Stimulated activated CD4-positive, alpha-beta T cell treated with anti-CD3 and anti-CD28 coated beads, Interleukin-12 subunit alpha, Interleukin-12 subunit beta, amount 100 ng/mL, for 48 hours (primary cell): ENCODE data around the gene NAV2.

Experiments used
- DNase-seq, 3 donors: peaks; one replicate each; pipeline ENCODE4 v3.0.0-alpha.2; 2020; ENCODE audit warnings: low read depth in 2 of 3, low spot score in 1 of 3

Gene NAV2

DNA sequence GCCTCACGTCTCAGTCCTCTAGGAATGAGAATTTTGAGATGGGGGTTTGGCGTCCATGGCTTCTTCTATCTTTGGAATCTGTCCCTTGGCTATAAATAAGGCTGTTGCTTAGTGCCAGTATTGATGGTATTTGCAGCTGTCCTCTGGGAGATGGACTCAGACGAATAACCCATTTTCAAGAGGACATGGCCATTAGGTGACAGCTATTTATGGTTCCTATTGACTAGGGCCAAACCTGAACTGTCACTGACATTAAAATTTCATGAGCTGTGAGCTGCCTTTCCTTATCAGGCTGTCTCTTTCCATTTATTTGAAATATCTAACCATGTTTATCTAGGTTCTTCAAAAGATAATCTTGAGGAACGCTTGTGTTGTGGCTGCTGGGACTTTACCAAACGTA, 92.7 kb downstream of the NAV2 start:
- DNase-seq = no peak

DNA sequence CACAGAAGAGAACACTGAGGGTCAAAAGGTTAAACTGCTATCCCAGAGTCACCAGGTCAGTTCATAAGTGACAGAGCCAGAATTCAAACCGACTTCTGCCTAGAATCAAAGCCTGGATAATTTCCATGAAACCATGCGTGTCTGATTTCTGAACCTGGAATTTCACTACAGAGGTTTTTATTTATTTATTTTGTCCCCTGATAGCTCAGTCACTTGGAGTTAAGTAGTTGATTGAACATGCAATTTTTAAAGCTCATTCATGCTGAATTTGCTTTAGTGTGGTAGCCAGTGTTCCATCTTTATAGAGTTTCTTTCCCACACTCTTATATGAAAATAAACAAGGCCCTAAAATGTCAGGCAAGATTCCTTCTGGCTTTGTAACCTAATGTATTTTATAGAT, 93.2 kb downstream of the NAV2 start:
- no peak for DNase-seq

DNA sequence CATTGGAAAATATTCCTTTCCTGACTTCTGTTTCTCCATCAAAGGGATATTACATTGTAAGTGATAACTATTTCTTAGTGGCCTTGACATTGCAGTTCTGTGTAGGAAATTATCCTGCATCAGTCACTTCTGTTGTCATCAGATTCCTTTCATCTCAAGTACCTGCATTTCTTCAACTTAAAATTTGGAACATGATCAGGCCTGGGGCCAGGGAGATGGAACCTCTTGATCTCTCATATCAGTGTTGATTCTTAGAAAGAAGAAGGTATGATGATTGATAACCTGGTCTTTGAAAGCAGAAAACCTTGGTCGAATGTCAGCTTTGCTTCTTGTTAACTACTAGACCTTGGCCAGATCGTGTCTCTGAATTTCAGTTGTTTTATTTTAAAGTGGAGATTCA, 93.6 kb downstream of the NAV2 start:
- no peak for DNase-seq

DNA sequence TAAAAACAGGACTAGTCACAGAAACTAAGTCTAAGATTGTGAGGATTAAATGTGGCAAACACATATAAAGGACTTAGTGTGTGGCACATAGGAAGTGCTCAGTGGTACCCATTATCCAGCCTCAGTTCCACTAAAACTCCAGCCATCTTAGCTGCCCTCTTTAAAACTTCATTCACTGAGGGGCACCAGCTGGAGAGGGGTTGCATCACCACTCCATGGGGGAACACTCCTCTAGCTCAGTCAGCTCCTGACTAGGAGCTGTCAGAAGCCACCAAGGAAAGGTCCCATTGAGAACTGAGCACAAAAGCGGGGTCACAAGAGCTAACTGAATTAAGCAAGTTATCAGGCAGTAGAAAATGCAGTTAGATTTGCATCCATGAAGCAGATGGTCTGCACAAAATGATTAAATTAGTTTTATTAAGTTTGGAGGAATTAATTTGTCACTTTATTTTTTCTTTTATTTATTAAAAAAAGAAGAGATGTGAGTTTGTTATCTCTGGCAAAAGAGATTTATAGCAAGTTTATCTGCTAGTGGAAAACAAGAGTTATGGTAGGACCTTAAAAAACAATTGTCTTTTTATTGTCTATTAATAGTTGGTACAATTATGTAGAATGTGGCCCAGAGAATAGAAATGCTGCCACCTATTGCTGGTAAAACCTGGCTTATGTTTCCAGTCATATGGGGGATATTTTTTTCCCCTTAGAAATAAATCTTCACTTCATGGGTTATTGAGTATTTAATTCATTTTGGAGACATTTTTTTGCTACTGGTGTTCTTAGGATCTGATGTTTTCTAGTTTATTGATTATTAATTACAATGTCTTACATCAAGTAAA, 95.7 kb downstream of the NAV2 start:
- no peak for DNase-seq

DNA sequence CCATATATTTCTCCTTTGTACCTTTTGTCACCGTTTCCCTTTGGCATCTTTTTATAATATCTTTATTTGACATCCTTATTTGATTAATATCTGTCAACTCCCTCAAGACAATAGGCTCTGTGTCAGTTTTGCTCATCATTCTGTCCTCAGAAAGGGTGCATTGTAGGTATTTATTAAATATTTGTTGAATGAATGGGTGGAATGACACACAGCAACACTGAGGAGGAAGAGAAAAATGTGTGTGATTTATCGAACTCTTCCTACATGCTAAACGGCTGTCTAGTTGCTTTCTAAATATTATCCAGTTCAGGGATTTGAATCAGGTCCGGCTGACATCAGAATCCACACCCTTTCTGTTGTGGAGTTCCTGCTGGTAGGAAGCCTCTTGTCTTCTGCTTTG, 98.2 kb downstream of the NAV2 start:
- no peak for DNase-seq

DNA sequence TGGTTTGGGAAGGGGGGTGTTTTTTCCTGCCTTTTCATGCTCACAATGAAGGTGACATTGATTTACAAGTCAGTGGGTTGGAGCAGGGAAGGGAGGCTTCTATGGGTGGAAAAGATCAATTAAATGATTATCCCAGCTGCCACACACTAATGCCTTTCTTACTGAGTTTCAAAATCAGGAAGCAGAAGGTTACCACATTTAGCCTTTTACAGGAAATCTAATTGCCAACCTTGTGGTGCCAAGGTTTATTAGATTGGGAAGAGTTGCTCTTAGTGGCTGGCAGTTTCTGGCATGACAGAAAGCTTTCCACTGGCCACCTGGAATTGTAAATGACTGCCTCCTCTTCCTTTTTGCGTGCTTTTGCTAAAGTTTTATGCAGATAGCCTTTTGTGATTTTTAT, 98.7 kb downstream of the NAV2 start:
- DNase-seq = no peak

DNA sequence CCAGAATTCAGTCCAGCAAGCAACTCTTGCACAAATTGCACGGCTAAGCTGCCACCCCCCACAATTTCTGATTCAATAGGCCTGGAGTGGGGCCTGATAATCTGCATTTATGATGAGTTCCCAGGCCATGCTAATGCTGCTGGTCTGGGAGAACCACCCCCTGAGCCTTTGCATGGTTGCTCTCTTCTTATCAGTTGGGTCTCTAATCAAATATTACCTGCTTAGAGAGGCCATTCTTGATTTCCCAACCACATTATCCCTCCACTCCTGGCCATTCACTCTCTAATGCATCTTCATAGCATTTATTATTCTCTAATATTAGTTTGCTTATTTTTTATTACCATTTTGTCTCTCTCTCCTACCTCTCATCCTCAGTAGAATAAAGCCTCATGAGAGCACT, 99.5 kb downstream of the NAV2 start:
- DNase-seq = no peak

DNA sequence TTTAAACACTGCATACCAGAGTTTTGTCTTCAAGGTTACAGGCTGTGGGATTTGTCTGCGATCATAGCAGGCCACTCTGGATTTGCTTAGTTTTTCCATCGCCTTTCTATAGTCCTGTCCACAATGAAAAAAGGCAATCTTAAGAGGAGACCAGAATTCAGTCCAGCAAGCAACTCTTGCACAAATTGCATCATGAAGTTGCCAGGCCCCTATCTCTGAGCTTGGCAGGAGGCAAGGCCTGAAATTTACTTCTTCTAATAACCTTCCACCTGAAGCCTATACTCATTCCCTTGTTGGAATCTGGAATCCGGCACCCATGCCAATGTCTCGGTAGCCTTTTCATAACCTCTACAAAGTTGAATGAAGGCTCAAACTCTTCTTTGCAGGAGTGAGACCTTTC, 100.1 kb downstream of the NAV2 start:
- no peak for DNase-seq

DNA sequence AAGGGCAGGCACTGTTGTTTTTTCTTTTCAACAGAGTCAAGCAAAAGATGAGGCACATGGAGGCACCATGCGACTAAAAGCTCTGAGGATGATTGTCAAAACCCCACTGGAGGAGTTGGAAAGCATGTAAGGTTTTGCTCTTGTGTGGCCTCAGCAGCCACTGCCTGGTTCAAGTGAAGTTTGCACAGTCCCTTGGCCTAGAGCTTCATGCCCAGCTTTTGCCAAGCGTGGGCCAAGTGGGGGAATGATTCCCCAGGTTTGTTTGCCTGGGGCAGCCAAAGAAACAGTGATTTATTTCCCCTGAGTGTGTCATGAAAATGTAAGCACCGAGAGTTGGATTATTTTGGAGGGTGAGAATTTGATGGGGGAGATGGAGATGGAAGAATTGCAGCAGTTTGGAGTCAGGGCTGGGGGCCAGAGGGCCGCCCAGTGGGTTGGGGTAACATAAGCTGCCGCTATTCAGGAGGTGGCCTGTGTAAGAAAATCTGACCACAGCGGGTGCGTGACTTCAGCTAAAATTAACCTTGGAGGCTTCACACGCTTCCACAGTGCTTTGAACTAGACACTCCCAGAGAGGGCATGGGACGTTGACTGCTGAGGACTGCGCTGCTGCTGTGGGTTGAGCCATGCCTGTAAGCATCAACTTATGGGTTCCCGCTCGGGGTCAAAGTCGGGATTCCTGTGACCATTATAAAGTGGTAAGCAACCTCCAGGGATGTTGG, 100.7 kb downstream of the NAV2 start:
- DNase-seq = no peak

DNA sequence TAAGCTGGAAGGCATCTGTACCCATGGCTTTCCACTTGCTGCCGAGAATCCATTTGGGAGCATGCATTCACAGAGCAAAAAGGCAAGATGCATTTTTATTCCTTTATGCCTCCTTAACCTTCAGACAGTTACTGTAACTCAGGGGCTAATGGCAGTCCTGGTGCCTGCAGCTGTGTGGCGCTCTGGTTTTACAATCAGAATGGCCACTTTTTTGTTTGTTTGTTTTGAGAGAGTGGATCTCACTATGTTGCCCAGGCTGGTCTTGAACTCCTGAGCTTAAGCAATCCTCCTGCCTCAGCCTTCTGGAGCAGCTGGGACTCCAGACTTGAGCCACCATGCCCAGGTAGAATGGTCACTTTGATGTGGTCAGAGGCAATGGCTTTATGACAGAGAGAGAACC, 101.8 kb downstream of the NAV2 start:
- no peak for DNase-seq

DNA sequence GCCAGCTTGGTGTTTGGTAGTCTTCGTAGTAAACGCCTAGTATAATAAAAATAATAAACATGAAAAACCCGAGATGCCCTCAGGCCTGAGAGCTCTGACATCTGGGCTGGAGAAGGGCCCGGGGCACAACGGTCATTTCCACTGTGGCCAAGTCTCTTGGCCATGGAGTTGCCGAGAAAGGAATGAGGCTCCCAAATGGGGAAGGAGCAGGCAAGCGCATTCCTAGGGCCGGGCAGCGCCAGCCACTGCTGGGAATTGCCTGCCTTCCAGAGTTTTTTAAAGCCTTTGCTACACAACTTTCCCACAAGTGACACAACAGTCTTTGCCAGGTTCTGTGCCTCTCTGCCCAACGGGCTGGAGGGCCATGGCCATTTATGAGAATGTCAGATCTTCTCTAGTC, 103.4 kb downstream of the NAV2 start:
- DNase-seq = no peak

DNA sequence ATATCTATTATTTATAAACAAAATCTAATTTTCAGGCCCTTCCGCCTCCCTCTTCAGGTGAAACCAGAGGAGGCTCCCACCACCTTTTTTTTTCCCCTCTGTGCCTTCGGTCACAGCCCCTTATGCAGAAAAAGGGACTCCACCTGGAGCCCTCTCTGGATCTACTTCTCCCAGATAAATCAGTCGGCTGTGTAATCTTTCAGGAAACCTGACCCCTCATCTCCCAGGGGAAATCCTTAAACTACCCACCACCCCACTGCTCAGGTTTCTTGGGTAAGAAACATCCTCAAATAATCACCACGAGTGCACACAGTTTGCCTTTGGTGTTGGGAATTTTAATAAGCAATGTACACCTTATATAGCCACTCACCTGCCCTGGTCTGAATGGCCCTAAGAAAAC, 104.2 kb downstream of the NAV2 start:
- no peak for DNase-seq

DNA sequence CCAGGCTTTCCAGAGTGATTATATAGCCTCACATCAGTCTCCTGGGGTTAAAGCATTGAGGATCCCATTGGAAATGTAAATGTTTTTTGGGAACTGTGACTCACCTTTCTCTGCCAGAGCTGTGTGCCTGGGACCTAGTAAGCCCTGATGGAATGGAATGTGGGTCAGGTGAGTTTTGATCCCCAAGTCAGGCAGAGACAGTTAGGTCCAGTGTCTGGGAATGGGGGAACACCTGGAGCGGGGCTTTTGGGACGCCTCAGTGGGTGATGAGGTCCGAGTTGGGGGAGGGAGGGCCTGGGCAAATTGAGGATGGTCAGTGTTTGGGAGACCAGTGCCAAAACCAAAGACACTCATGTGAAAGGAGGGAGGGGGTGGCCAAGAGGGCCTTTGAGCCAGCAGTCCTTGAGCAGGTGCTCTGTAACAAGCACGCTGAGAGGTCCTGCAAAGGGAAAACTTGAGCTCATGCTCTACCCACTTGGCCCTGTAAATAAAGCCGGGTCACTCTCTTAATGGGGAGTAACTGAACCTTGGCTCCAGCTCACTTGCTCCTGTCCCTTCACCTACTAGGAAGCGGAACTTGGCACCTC, 104.7 kb downstream of the NAV2 start:
- no peak for DNase-seq

DNA sequence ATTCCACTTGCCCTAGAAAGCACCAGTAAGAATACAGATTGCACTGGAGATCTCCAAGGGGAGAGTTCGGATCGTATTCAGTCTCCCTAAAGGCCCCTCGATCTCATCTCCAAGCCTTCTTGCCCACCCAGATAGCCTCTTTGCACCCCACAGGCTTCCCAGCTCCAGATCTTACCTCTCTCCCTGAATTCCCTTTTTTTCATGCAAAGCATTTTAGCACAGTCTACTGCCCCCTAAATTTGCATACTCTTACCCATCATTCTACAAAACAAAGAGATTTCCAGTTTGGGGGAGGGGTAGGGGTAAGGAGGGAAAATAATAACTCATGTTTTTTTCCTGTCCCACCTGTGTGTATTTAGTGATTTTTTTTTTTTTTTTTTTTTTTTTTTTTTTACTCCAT, 105.2 kb downstream of the NAV2 start:
- no peak for DNase-seq

DNA sequence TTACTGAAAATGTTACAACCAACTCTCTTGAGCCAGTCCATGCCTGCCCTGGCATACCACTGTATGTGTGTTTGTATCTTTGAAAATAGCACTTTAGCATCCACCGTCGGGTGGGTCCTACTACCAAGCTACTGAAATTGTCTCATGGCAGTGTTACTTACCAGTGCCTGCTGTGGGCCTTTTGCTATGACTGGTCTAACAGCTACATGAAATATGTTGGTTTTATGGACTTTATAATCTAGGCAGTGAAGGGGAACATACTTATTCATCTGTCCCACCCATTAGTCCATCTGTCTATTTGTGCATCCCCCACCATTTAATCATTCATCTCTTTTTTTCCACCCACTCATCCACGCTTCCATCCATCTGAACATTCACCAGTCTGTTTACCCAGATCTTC, 106.0 kb downstream of the NAV2 start:
- no peak for DNase-seq

DNA sequence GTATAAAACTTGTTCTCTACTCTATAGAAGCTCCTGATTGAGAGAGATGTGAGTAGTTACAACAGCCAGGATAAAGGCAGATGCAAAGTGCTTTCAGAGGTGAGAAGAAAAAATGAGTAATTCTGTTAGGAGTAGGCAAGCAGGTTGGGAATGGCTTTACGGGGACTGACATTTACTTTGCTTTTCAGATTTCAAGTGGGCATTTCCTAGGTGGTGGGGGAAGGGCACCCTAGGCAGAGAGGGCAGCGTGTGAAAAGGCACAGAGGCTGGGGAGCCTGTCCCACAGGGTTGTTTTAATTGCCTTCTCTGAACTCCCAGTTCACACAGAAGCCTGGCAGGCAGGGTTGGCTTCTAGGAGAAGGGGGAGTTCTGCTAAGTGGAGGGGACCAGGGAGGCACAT, 106.5 kb downstream of the NAV2 start:
- no peak for DNase-seq

DNA sequence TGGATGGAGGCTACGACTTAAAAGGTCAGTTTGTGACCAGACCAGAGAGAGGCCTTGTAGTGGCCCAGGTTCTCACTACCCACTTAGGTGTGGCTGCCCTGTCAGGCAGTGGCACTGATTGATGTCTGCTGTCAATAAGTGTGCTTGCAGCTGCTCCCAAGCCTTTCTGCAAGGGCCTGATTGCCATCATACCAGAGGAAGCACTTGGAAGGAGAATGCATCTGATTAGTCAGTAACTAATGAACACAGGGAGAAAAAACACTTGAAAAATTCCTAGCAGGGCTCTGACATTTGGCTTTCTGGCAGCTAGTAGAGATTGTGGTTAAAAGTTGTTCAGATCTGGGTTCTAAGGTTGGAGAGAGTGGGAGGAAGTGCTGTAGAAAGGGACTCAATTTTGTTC, 107.5 kb downstream of the NAV2 start:
- no peak for DNase-seq

DNA sequence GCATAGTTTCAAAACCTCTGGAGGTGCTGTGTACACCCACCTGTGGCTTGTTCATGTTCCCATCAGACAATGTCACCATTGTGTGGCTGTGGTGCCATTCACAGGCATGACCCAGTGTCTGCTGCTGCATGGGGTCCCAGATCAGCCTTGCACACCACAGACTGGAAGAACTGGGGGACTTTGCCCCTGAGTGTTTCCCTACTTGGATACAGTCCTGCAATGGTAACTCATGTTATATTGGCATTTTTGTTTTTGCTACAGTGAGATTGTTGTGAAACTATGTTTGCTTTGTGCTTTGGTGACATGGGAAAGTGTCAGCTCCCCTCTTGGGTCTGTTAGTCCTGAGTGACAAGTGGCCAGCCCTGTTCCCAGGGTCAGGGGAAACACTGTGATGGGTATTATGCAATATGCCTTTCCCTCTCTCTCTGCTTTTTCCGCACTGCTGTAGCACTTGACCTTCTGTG, 108.8 kb downstream of the NAV2 start:
- DNase-seq = no peak

DNA sequence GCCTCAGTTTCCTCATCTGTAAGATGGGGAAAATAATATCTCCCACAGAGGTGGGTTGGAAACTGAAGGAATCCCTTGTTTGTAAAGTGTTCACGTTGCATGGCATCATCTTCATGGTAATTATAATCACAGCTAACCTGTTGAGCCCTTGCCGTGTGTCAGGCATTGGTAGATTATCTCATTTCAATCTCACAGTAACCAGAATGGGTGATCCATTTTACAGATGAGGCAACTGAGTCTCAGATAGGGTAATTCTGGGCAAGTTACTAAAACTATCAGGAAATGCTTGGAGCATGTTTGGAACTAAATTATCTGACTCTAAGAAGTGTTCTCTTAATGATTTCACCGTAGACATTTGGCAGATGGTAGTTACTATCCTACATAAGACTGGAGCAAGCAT, 109.4 kb downstream of the NAV2 start:
- no peak for DNase-seq

DNA sequence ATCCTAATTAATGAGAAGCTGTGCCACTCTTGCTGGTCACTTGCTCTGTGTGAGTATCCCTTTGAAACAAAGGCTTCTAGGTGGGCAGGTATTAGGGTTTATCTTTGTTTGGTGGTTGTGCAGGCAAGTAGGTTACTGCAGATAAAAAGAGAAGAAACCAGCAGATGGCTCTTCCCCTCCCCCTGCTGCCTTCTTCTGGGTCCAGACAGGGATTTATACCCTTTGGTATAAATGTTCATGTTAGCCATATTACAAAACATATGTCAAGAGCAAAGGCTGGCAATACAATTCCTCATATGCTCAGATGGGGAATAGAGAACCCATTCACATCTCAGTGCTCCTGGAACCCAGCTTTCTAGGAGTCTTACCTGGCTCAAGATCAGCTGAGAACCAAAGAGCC, 109.9 kb downstream of the NAV2 start:
- no peak for DNase-seq

DNA sequence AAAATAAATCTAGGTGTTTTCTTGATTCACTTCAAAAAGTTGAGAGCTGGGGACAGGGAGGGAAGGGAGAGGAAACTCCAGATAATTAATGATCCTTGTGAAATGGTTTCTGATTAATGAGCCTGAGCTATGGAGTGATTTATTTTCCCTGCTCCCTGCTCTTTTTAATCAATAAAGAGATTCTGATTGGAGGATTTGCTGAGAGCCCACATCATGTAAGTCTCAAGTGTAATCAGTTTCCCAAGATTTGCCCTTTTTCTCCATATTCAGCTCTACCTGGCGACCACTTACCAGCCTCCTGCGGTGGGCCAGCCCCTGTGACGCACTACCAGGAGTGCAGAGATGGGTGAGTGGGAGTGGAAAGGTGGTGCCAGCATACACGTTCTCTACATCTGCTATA, 114.0 kb downstream of the NAV2 start:
- DNase-seq = no peak

DNA sequence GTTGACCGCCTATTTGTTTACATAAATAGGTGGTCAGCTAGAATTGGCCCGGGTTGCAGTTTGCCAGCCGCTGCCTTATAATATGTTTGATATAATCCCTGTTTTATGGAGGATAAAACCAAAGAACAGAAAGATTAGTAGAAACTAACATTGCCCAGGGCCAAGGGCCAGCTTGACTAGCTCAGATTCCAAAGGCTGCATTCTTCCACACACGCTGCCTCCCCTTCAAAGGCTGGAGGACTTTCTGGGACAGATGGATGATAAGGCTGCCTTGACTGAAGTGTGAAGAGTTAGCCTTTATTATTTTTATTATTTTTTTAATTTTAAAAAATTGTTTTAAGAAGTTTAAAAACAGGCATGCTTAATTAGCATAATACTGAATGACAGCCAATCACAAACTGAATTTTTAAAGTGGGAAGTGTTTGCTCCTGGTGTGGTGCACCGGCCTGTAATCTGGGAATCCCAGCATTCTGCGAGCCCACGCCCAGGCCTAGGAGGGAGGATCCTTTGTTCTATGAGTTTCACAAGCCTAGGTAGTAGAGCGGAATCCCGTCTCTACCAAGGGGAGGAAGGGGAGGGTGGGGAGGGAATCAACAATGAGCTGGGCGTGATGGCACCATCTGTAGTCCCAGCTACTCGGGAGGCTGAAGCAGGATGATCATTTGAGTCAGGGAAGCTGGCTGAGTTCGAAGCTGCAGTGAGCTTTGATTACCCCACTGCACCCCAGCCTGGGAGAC, 114.9 kb downstream of the NAV2 start:
- DNase-seq = no peak
